ENCODE measurements around the gene CELSR1. TPM values are rescaled to one million over a fixed set of nuclear protein-coding genes. Genes with fewer than 3 reads are reported as not detected.
"Not testable (repeated sequence)": the region's sequence is repeated elsewhere in the genome, so short reads cannot be mapped to it uniquely, and the experiment has no call there.

Gene CELSR1
- total and polyA plus RNA-seq, 9 donors = 1.8 to 6.9 (median 3.4) TPM

GRCh38 chr22:46512039-46512370 lies 25.4 kb downstream of the CELSR1 start:
- Histone ChIP-seq H3K27me3 (ENCODE audit: control insufficient read depth, insufficient read depth, low read length) (peaks cover 12% of the 10 kb centered on the region), H3K27ac (ENCODE audit: low read length) (no peak overlapping the region), H3K4me3 (ENCODE audit: low read length) (no peak overlapping the region), H3K4me1 (ENCODE audit: control insufficient read depth, insufficient read depth, low read length) (peaks cover 16% of the 10 kb centered on the region), H3K36me3 (ENCODE audit: control insufficient read depth, insufficient read depth, low read length) (no peaks in the 10 kb centered on the region), H3K9me3 (replicated peaks; ENCODE audit: control insufficient read depth, low read depth, low read length) (no peaks in the 10 kb centered on the region)
- WGBS (ENCODE audit: insufficient coverage) = 77% methylated on average over 9 of the region's 11 CpGs
- DNase-seq = no peak

- peaks cover 12% of the 10 kb centered on the region for H3K27me3 ChIP-seq (ENCODE audit: control insufficient read depth, insufficient read depth, low read length)
- 62% methylated on average over 17 of the region's 20 CpGs for WGBS (ENCODE audit: insufficient coverage)
- no peak overlapping the region for H3K27ac ChIP-seq (ENCODE audit: low read length)
- DNase-seq = peak; percentile 21
- H3K36me3 ChIP-seq (ENCODE audit: control insufficient read depth, insufficient read depth, low read length) = no peaks in the 10 kb centered on the region
- no peaks in the 10 kb centered on the region for H3K9me3 ChIP-seq (replicated peaks; ENCODE audit: control insufficient read depth, low read depth, low read length)
- peaks cover 16% of the 10 kb centered on the region for H3K4me1 ChIP-seq (ENCODE audit: control insufficient read depth, insufficient read depth, low read length)
- no peak overlapping the region for H3K4me3 ChIP-seq (ENCODE audit: low read length)
These were observed 26.0 kb downstream of the CELSR1 start for GRCh38 chr22:46511151-46512038.

- Histone ChIP-seq H3K9me3 (replicated peaks; ENCODE audit: control insufficient read depth, low read depth, low read length) (no peaks in the 10 kb centered on the region), H3K4me3 (ENCODE audit: low read length) (no peak overlapping the region), H3K36me3 (ENCODE audit: control insufficient read depth, insufficient read depth, low read length) (no peaks in the 10 kb centered on the region), H3K4me1 (ENCODE audit: control insufficient read depth, insufficient read depth, low read length) (peaks cover 16% of the 10 kb centered on the region), H3K27me3 (ENCODE audit: control insufficient read depth, insufficient read depth, low read length) (peaks cover 12% of the 10 kb centered on the region), H3K27ac (ENCODE audit: low read length) (no peak overlapping the region)
- DNase-seq = no peak
- WGBS (ENCODE audit: insufficient coverage) = 90% methylated on average over 14 of the region's 16 CpGs
These were observed 27.9 kb downstream of the CELSR1 start for GRCh38 chr22:46509416-46510089.

- Histone ChIP-seq H3K4me1 (ENCODE audit: control insufficient read depth, insufficient read depth, low read length) (peaks cover 16% of the 10 kb centered on the region), H3K9me3 (replicated peaks; ENCODE audit: control insufficient read depth, low read depth, low read length) (no peaks in the 10 kb centered on the region), H3K4me3 (ENCODE audit: low read length) (no peak overlapping the region), H3K27me3 (ENCODE audit: control insufficient read depth, insufficient read depth, low read length) (peaks cover 12% of the 10 kb centered on the region), H3K36me3 (ENCODE audit: control insufficient read depth, insufficient read depth, low read length) (no peaks in the 10 kb centered on the region), H3K27ac (ENCODE audit: low read length) (no peak overlapping the region)
- peak; percentile 25 for DNase-seq
- 37% methylated on average over 12 of the region's 20 CpGs for WGBS (ENCODE audit: insufficient coverage)
These were observed 28.9 kb downstream of the CELSR1 start for GRCh38 chr22:46508491-46508999.

- DNase-seq = no peak
- WGBS (ENCODE audit: insufficient coverage) = 35% methylated on average over 22 of the region's 34 CpGs
- H3K4me3 ChIP-seq (ENCODE audit: low read length) = no peak overlapping the region
- peaks cover 16% of the 10 kb centered on the region for H3K4me1 ChIP-seq (ENCODE audit: control insufficient read depth, insufficient read depth, low read length)
- no peaks in the 10 kb centered on the region for H3K36me3 ChIP-seq (ENCODE audit: control insufficient read depth, insufficient read depth, low read length)
- H3K27me3 ChIP-seq (ENCODE audit: control insufficient read depth, insufficient read depth, low read length) = peaks cover 18% of the 10 kb centered on the region
- no peaks in the 10 kb centered on the region for H3K9me3 ChIP-seq (replicated peaks; ENCODE audit: control insufficient read depth, low read depth, low read length)
- H3K27ac ChIP-seq (ENCODE audit: low read length) = no peak overlapping the region
These were observed 29.7 kb downstream of the CELSR1 start for GRCh38 chr22:46507451-46508425.

GRCh38 chr22:46504584-46504983 lies 32.8 kb downstream of the CELSR1 start:
- H3K36me3 ChIP-seq (ENCODE audit: control insufficient read depth, insufficient read depth, low read length) = no peaks in the 10 kb centered on the region

GRCh38 chr22:46502440-46503175 lies 34.8 kb downstream of the CELSR1 start:
- peaks cover 8% of the 10 kb centered on the region for H3K4me1 ChIP-seq (ENCODE audit: control insufficient read depth, insufficient read depth, low read length)
- H3K4me3 ChIP-seq (ENCODE audit: low read length) = no peak overlapping the region
- no peaks in the 10 kb centered on the region for H3K36me3 ChIP-seq (ENCODE audit: control insufficient read depth, insufficient read depth, low read length)
- no peak overlapping the region for H3K27ac ChIP-seq (ENCODE audit: low read length)
- no peaks in the 10 kb centered on the region for H3K9me3 ChIP-seq (replicated peaks; ENCODE audit: control insufficient read depth, low read depth, low read length)
- 49% methylated on average over 13 of the region's 17 CpGs for WGBS (ENCODE audit: insufficient coverage)
- peaks cover 24% of the 10 kb centered on the region for H3K27me3 ChIP-seq (ENCODE audit: control insufficient read depth, insufficient read depth, low read length)
- no peak for DNase-seq

More at GRCh38 chr22:46504584-46504983, 32.8 kb downstream of the CELSR1 start:
- peak; percentile 27 for DNase-seq
- Histone ChIP-seq H3K27me3 (ENCODE audit: control insufficient read depth, insufficient read depth, low read length) (peaks cover 26% of the 10 kb centered on the region), H3K4me3 (ENCODE audit: low read length) (no peak overlapping the region), H3K9me3 (replicated peaks; ENCODE audit: control insufficient read depth, low read depth, low read length) (no peaks in the 10 kb centered on the region), H3K27ac (ENCODE audit: low read length) (no peak overlapping the region), H3K4me1 (ENCODE audit: control insufficient read depth, insufficient read depth, low read length) (peaks cover 19% of the 10 kb centered on the region)
- WGBS (ENCODE audit: insufficient coverage) = no CpG with 5 or more reads among the region's 4 CpGs

GRCh38 chr22:46501701-46502100 lies 35.7 kb downstream of the CELSR1 start:
- Histone ChIP-seq H3K9me3 (replicated peaks; ENCODE audit: control insufficient read depth, low read depth, low read length) (no peaks in the 10 kb centered on the region), H3K4me1 (ENCODE audit: control insufficient read depth, insufficient read depth, low read length) (peaks cover 3% of the 10 kb centered on the region), H3K4me3 (ENCODE audit: low read length) (no peak overlapping the region), H3K27ac (ENCODE audit: low read length) (no peak overlapping the region), H3K27me3 (ENCODE audit: control insufficient read depth, insufficient read depth, low read length) (peaks cover 21% of the 10 kb centered on the region), H3K36me3 (ENCODE audit: control insufficient read depth, insufficient read depth, low read length) (no peaks in the 10 kb centered on the region)
- peak; percentile 50 for DNase-seq
- 86% methylated on average over 1 of the region's 3 CpGs for WGBS (ENCODE audit: insufficient coverage)

- 96% methylated on average over 6 of the region's 12 CpGs for WGBS (ENCODE audit: insufficient coverage)
- not testable (repeated sequence) for H3K4me3 ChIP-seq (ENCODE audit: low read length); H3K4me1 ChIP-seq (ENCODE audit: control insufficient read depth, insufficient read depth, low read length); H3K27ac ChIP-seq (ENCODE audit: low read length); DNase-seq; H3K36me3 ChIP-seq (ENCODE audit: control insufficient read depth, insufficient read depth, low read length); H3K9me3 ChIP-seq (replicated peaks; ENCODE audit: control insufficient read depth, low read depth, low read length)
- peaks cover 21% of the 10 kb centered on the region for H3K27me3 ChIP-seq (ENCODE audit: control insufficient read depth, insufficient read depth, low read length)
These were observed 36.2 kb downstream of the CELSR1 start for GRCh38 chr22:46501265-46501664.

Data from muscle of leg (tissue), 11 donors.